Upper lobe of left lung (tissue), 6 donors: ENCODE data around the gene TRAPPC3L. TPM values are rescaled to one million over a fixed set of nuclear protein-coding genes. Genes with fewer than 3 reads are reported as not detected.
A peak's percentile ranks its signal among the peaks of the same experiment; 100 is the strongest.

ENCODE experiments used
- ATAC-seq, 2 donors: fragments of 200-7000 bp; cut with Tn5 transposase; one replicate each; pipeline ENCODE4 v1.9.1; 2022; ENCODE audit warnings: mild to moderate bottlenecking in 2 of 2, moderate library complexity in 2 of 2; ENCODE audit not compliant: low FRiP score in 2 of 2
- DNase-seq, 2 donors: peaks; one replicate each; pipeline ENCODE4 v3.0.0-alpha.2; 2019 to 2020
- H3K27ac ChIP-seq, 4 donors: fragments of 200-600 bp; sonication (generic); one replicate each; pipeline ENCODE4 v1.5.1; 2016 to 2019
- H3K27me3 ChIP-seq, 4 donors: fragments of 200-600 bp; sonication (generic); one replicate each; pipeline ENCODE4 v1.5.1; 2017 to 2019
- H3K36me3 ChIP-seq, 4 donors: fragments of 200-600 bp; sonication (generic); one replicate each; pipeline ENCODE4 v1.5.1; 2016 to 2019
- H3K4me1 ChIP-seq, 4 donors: fragments of 200-600 bp; sonication (generic); one replicate each; pipeline ENCODE4 v1.5.1; 2018 to 2019
- H3K4me3 ChIP-seq, 4 donors: fragments of 200-600 bp; sonication (generic); one replicate each; pipeline ENCODE4 v1.5.1; 2017 to 2019; ENCODE audit warnings: mild to moderate bottlenecking in 2 of 4, moderate library complexity in 1 of 4
- H3K9me3 ChIP-seq, 4 donors: fragments of 200-600 bp; sonication (generic); one replicate each; pipeline ENCODE4 v1.5.1; 2018 to 2019
- CTCF ChIP-seq, 6 experiments: fragments of 450-650 bp in 4 of 6; fragments of 200-600 bp in 2 of 6; sonication (generic) in 2 of 6; IDR thresholded peaks; one replicate each; pipeline ENCODE4 v1.5.1; 2016 to 2019; ENCODE audit warnings: antibody characterized with exemption in 6 of 6
- EP300 ChIP-seq, 4 donors: sonication (generic); formaldehyde crosslinking; IDR thresholded peaks; one replicate each; pipeline ENCODE4 v1.5.1; 2017; ENCODE audit warnings: antibody characterized with exemption in 4 of 4, control low read depth in 2 of 4
- POLR2A ChIP-seq, 4 donors: fragments of 450-650 bp; IDR thresholded peaks; one replicate each; pipeline ENCODE4 v1.5.1; 2016 to 2017; ENCODE audit warnings: antibody characterized with exemption in 4 of 4, mild to moderate bottlenecking in 2 of 4
- POLR2AphosphoS5 ChIP-seq, 2 donors: sonication (generic); formaldehyde crosslinking; IDR thresholded peaks; one replicate each; pipeline ENCODE4 v1.5.1; 2017; ENCODE audit warnings: antibody characterized with exemption in 2 of 2
- WGBS, 2 donors: methylation state at CpG; one replicate each; pipeline ENCODE4 v1.1.5; 2017 to 2018; 5-methylcytosine and 5-hydroxymethylcytosine counted together
- total RNA-seq, 6 donors: library from RNA; depleted of rRNA in 4 of 6; stranded (reverse); fragments of >200 nt in 4 of 6; gene quantifications; one replicate each; pipeline versions ENCODE4 v1.1.0 to v1.2.1, GENCODE V29; 2016 to 2021
- donor health status: DM: no; HTN: no; CAD: no; lungs with moderate emphysema.
- donor health status: DM: no; HTN: yes; CAD: no; lungs with severe emphysema.

The TRAPPC3L gene
- total RNA-seq, 6 donors from 2014 or later, result 0.20 to 1.4 (median 0.29) TPM; not detected in 3

- no peak for ATAC-seq
- H3K27me3 ChIP-seq, result no peaks in the 10 kb centered on the region
- TF ChIP-seq CTCF (IDR thresholded peaks at IDR 0.05), result no peak
- TF ChIP-seq POLR2AphosphoS5 (IDR thresholded peaks at IDR 0.05), result no peak
- TF ChIP-seq EP300 (IDR thresholded peaks at IDR 0.05), result no peak
- TF ChIP-seq POLR2A (IDR thresholded peaks at IDR 0.05), result no peak
- H3K4me3 ChIP-seq, result no peak overlapping the region
- whole genome bisulfite sequencing, 2 donors, result 92 to 95% methylated on average over 6 of the region's 6 CpGs
- H3K36me3 ChIP-seq, result no peaks in the 10 kb centered on the region
- no peak overlapping the region for H3K27ac ChIP-seq
- DNase-seq, result no peak
- no peaks in the 10 kb centered on the region for H3K4me1 ChIP-seq
- H3K9me3 ChIP-seq, result no peaks in the 10 kb centered on the region
Measured at GRCh38 chr6:116547358-116547757, 1.9 kb upstream of the TRAPPC3L start.

GRCh38 chr6:116543149-116543548, 2.3 kb downstream of the TRAPPC3L start:
- H3K36me3 ChIP-seq, result no peaks in the 10 kb centered on the region
- H3K27ac ChIP-seq, result no peak overlapping the region
- H3K4me1 ChIP-seq, result no peaks in the 10 kb centered on the region
- no peaks in the 10 kb centered on the region for H3K9me3 ChIP-seq
- TF ChIP-seq CTCF (IDR thresholded peaks at IDR 0.05) (no peak), EP300 (IDR thresholded peaks at IDR 0.05) (no peak), POLR2AphosphoS5 (IDR thresholded peaks at IDR 0.05) (no peak)
- DNase-seq (no peak), ATAC-seq (no peak)
- H3K4me3 ChIP-seq, result no peak overlapping the region
- no peaks in the 10 kb centered on the region for H3K27me3 ChIP-seq

GRCh38 chr6:116542426-116542825, 3.1 kb downstream of the TRAPPC3L start:
- no peak overlapping the region for H3K4me3 ChIP-seq
- H3K27me3 ChIP-seq, result no peaks in the 10 kb centered on the region
- H3K27ac ChIP-seq, result no peak overlapping the region
- ATAC-seq (no peak), DNase-seq (no peak)
- no peaks in the 10 kb centered on the region for H3K9me3 ChIP-seq
- H3K4me1 ChIP-seq, result no peaks in the 10 kb centered on the region
- TF ChIP-seq EP300 (IDR thresholded peaks at IDR 0.05) (no peak), POLR2A (IDR thresholded peaks at IDR 0.05) (no peak), CTCF (IDR thresholded peaks at IDR 0.05) (no peak), POLR2AphosphoS5 (IDR thresholded peaks at IDR 0.05) (no peak)
- H3K36me3 ChIP-seq, result no peaks in the 10 kb centered on the region

GRCh38 chr6:116536216-116536621, 9.3 kb downstream of the TRAPPC3L start:
- Histone ChIP-seq H3K27me3 (no peaks in the 10 kb centered on the region), H3K4me1 (no peaks in the 10 kb centered on the region), H3K36me3 (no peaks in the 10 kb centered on the region), H3K4me3 (no peak overlapping the region), H3K27ac (no peak overlapping the region), H3K9me3 (no peaks in the 10 kb centered on the region)
- peak in 1 of 2 donors; percentile 80 for ATAC-seq
- DNase-seq, result no peak
- WGBS, 2 donors, result 8 to 9% methylated on average over 4 of the region's 4 CpGs
- TF ChIP-seq EP300 (IDR thresholded peaks at IDR 0.05), result no peak
- TF ChIP-seq CTCF (IDR thresholded peaks at IDR 0.05), result peak; percentile 50 to 74 (median 62)

GRCh38 chr6:116535109-116535508, 10.4 kb downstream of the TRAPPC3L start:
- Histone ChIP-seq H3K9me3 (no peaks in the 10 kb centered on the region), H3K4me1 (no peaks in the 10 kb centered on the region), H3K27me3 (no peaks in the 10 kb centered on the region), H3K27ac (no peak overlapping the region), H3K4me3 (no peak overlapping the region), H3K36me3 (no peaks in the 10 kb centered on the region)
- ATAC-seq, result no peak
- no peak for DNase-seq
- TF ChIP-seq CTCF (IDR thresholded peaks at IDR 0.05) (no peak), POLR2AphosphoS5 (IDR thresholded peaks at IDR 0.05) (no peak), EP300 (IDR thresholded peaks at IDR 0.05) (no peak), POLR2A (IDR thresholded peaks at IDR 0.05) (no peak)
